ENCODE results near the gene B3GALT5. TPM values are rescaled to one million over a fixed set of nuclear protein-coding genes. Genes with fewer than 3 reads are reported as not detected.

Gene B3GALT5
- total RNA-seq, 4 donors from 2014 or later, result under 0.01 TPM; not detected in 3

- no peak for TF ChIP-seq CTCF (IDR thresholded peaks at IDR 0.05; ENCODE audit: low read depth)
Measured at GRCh38 chr21:39647476-39647875, 34.7 kb downstream of the B3GALT5 start.

- TF ChIP-seq CTCF (IDR thresholded peaks at IDR 0.05; ENCODE audit: low read depth), result no peak
Measured at GRCh38 chr21:39648879-39649278, 36.1 kb downstream of the B3GALT5 start.

- TF ChIP-seq CTCF (IDR thresholded peaks at IDR 0.05; ENCODE audit: low read depth), result no peak
Measured at GRCh38 chr21:39649526-39649925, 36.8 kb downstream of the B3GALT5 start.

GRCh38 chr21:39650306-39650705 lies 37.6 kb downstream of the B3GALT5 start:
- no peak for TF ChIP-seq CTCF (IDR thresholded peaks at IDR 0.05; ENCODE audit: low read depth)

- TF ChIP-seq CTCF (IDR thresholded peaks at IDR 0.05; ENCODE audit: low read depth), result no peak
Measured at GRCh38 chr21:39650801-39651200, 38.1 kb downstream of the B3GALT5 start.

- TF ChIP-seq CTCF (IDR thresholded peaks at IDR 0.05; ENCODE audit: low read depth), result no peak
Measured at GRCh38 chr21:39651206-39651605, 38.5 kb downstream of the B3GALT5 start.

GRCh38 chr21:39654951-39655350 lies 42.2 kb downstream of the B3GALT5 start:
- no peak for TF ChIP-seq CTCF (IDR thresholded peaks at IDR 0.05; ENCODE audit: low read depth)
